ENCODE data around the gene CMYA5.

CMYA5 gene

GRCh38 chr5:79736528-79737514, 47.2 kb downstream of the CMYA5 start:
- no peak overlapping the region for H3K4me2 ChIP-seq (ENCODE audit: low read depth, low read length, poor library complexity, severe bottlenecking)
- no peak overlapping the region for H3K9ac ChIP-seq (ENCODE audit: low read length)
- no peaks in the 10 kb centered on the region for H3K27me3 ChIP-seq (ENCODE audit: low read length)
- no peaks in the 10 kb centered on the region for H3K9me2 ChIP-seq (replicated peaks; ENCODE audit: insufficient read depth, low read length)
- H3K36me3 ChIP-seq (ENCODE audit: low read length) = no peaks in the 10 kb centered on the region
- H3F3A ChIP-seq (ENCODE audit: insufficient read depth) = no peaks in the 10 kb centered on the region
- TF ChIP-seq EZH2phosphoT487 (conservative IDR thresholded peaks at IDR 0.05; ENCODE audit: low read length) (no peak), CTCF (IDR thresholded peaks at IDR 0.05; ENCODE audit: insufficient read depth, low read length, poor library complexity, severe bottlenecking) (no peak)
- no peak overlapping the region for H2AFZ ChIP-seq (ENCODE audit: low read depth, low read length, severe bottlenecking)
- no peak overlapping the region for H3K27ac ChIP-seq (ENCODE audit: low read depth, low read length)
- H3K9me3 ChIP-seq (ENCODE audit: insufficient read depth, low read length) = no peaks in the 10 kb centered on the region
- no peaks in the 10 kb centered on the region for H4K20me1 ChIP-seq (ENCODE audit: low read depth, low read length)
- no peaks in the 10 kb centered on the region for H3K79me2 ChIP-seq (ENCODE audit: insufficient read depth, low read length)
- H3K4me3 ChIP-seq (ENCODE audit: insufficient read depth, low read length, poor library complexity, severe bottlenecking) = no peak overlapping the region

GRCh38 chr5:79738349-79738748, 48.7 kb downstream of the CMYA5 start:
- H3K79me2 ChIP-seq (ENCODE audit: insufficient read depth, low read length) = no peaks in the 10 kb centered on the region
- no peaks in the 10 kb centered on the region for H3K9me3 ChIP-seq (ENCODE audit: insufficient read depth, low read length)
- no peaks in the 10 kb centered on the region for H3F3A ChIP-seq (ENCODE audit: insufficient read depth)
- no peak for TF ChIP-seq EZH2phosphoT487 (conservative IDR thresholded peaks at IDR 0.05; ENCODE audit: low read length)
- TF ChIP-seq CTCF (IDR thresholded peaks at IDR 0.05; ENCODE audit: insufficient read depth, low read length, poor library complexity, severe bottlenecking) = no peak
- H3K9ac ChIP-seq (ENCODE audit: low read length) = no peak overlapping the region
- H2AFZ ChIP-seq (ENCODE audit: low read depth, low read length, severe bottlenecking) = no peak overlapping the region
- H3K27me3 ChIP-seq (ENCODE audit: low read length) = no peaks in the 10 kb centered on the region
- H3K36me3 ChIP-seq (ENCODE audit: low read length) = no peaks in the 10 kb centered on the region
- no peaks in the 10 kb centered on the region for H3K9me2 ChIP-seq (replicated peaks; ENCODE audit: insufficient read depth, low read length)
- no peak overlapping the region for H3K4me2 ChIP-seq (ENCODE audit: low read depth, low read length, poor library complexity, severe bottlenecking)
- no peaks in the 10 kb centered on the region for H4K20me1 ChIP-seq (ENCODE audit: low read depth, low read length)
- H3K4me3 ChIP-seq (ENCODE audit: insufficient read depth, low read length, poor library complexity, severe bottlenecking) = no peak overlapping the region
- no peak overlapping the region for H3K27ac ChIP-seq (ENCODE audit: low read depth, low read length)

GRCh38 chr5:79742549-79743136, 53.0 kb downstream of the CMYA5 start:
- no peaks in the 10 kb centered on the region for H3F3A ChIP-seq (ENCODE audit: insufficient read depth)

More at GRCh38 chr5:79742549-79743136, 53.0 kb downstream of the CMYA5 start:
- Histone ChIP-seq H3K9ac (ENCODE audit: low read length) (no peak overlapping the region), H3K27me3 (ENCODE audit: low read length) (no peaks in the 10 kb centered on the region), H3K9me2 (replicated peaks; ENCODE audit: insufficient read depth, low read length) (no peaks in the 10 kb centered on the region), H2AFZ (ENCODE audit: low read depth, low read length, severe bottlenecking) (no peak overlapping the region), H3K36me3 (ENCODE audit: low read length) (no peaks in the 10 kb centered on the region), H3K9me3 (ENCODE audit: insufficient read depth, low read length) (no peaks in the 10 kb centered on the region), H3K27ac (ENCODE audit: low read depth, low read length) (no peak overlapping the region), H3K79me2 (ENCODE audit: insufficient read depth, low read length) (no peaks in the 10 kb centered on the region), H3K4me3 (ENCODE audit: insufficient read depth, low read length, poor library complexity, severe bottlenecking) (no peak overlapping the region), H3K4me2 (ENCODE audit: low read depth, low read length, poor library complexity, severe bottlenecking) (no peak overlapping the region), H4K20me1 (ENCODE audit: low read depth, low read length) (no peaks in the 10 kb centered on the region)
- TF ChIP-seq EZH2phosphoT487 (conservative IDR thresholded peaks at IDR 0.05; ENCODE audit: low read length) = no peak
- no peak for TF ChIP-seq CTCF (IDR thresholded peaks at IDR 0.05; ENCODE audit: insufficient read depth, low read length, poor library complexity, severe bottlenecking)

All from SU-DHL-6 (cell line).